CD4-positive, alpha-beta memory T cell (primary cell): ENCODE data around the gene BRCC3. TPM values are rescaled to one million over a fixed set of nuclear protein-coding genes. Genes with fewer than 3 reads are reported as not detected.

Source experiments
- CTCF ChIA-PET: fragments of 350-600 bp; sonication (Branson Sonifier 250); formaldehyde crosslinking; loops from one replicate; lab custom pipeline; 2021; ENCODE audit warnings: inconsistent platforms; ENCODE audit not compliant: partially characterized antibody; lab: Charles Lee
- POLR2A ChIA-PET: fragments of 350-600 bp; sonication (Branson Sonifier 250); formaldehyde crosslinking; loops from one replicate; lab custom pipeline; 2021; ENCODE audit not compliant: partially characterized antibody; lab: Charles Lee
- DNase-seq, 5 donors: peaks; one replicate each; pipeline versions ENCODE4 v3.0.0 to v3.0.0-alpha.2; 2020 to 2022; ENCODE audit warnings: mixed read lengths in 1 of 5
- H3K27ac ChIP-seq: one replicate; pipeline ENCODE4 v1.7.0; 2013; ENCODE audit warnings: low read depth, low read length
- H3K27me3 ChIP-seq: 2 replicates; pipeline ENCODE4 v1.7.0; 2013; ENCODE audit warnings: mild to moderate bottlenecking, low read length, moderate library complexity; ENCODE audit not compliant: insufficient read depth
- H3K36me3 ChIP-seq: 2 replicates; pipeline ENCODE4 v1.7.0; 2013; ENCODE audit warnings: mild to moderate bottlenecking, low read length, moderate library complexity; ENCODE audit not compliant: insufficient read depth
- H3K4me1 ChIP-seq: 2 replicates; pipeline ENCODE4 v1.7.0; 2013; ENCODE audit warnings: mild to moderate bottlenecking, low read length, moderate library complexity; ENCODE audit not compliant: insufficient read depth
- H3K4me3 ChIP-seq, 2 donors: one replicate each; pipeline ENCODE4 v1.7.0; 2013; ENCODE audit warnings: low read length in 2 of 2, mild to moderate bottlenecking in 1 of 2
- H3K9me3 ChIP-seq, 2 donors: one replicate each; pipeline ENCODE4 v1.7.0; 2013; ENCODE audit warnings: low read length in 2 of 2, control low read depth in 1 of 2; ENCODE audit not compliant: control insufficient read depth in 1 of 2
- H3K27ac Mint-ChIP-seq, 7 donors: one replicate each; pipeline ENCODE4 v1.8.0; 2020 to 2021; ENCODE audit warnings: mixed read lengths in 7 of 7, mild to moderate bottlenecking in 6 of 7, inconsistent platforms in 3 of 7, moderate library complexity in 3 of 7
- H3K27me3 Mint-ChIP-seq, 2 donors: one replicate each; pipeline ENCODE4 v1.8.0; 2020 to 2021; ENCODE audit warnings: mixed read lengths in 2 of 2
- H3K36me3 Mint-ChIP-seq, 2 donors: one replicate each; pipeline ENCODE4 v1.8.0; 2020 to 2021; ENCODE audit warnings: mixed read lengths in 2 of 2, inconsistent platforms in 1 of 2, mild to moderate bottlenecking in 1 of 2
- H3K4me1 Mint-ChIP-seq, 4 donors: one replicate each; pipeline ENCODE4 v1.8.0; 2020 to 2021; ENCODE audit warnings: mixed read lengths in 4 of 4, mild to moderate bottlenecking in 1 of 4
- H3K4me3 Mint-ChIP-seq, 8 donors: one replicate each; pipeline ENCODE4 v1.8.0; 2020 to 2021; ENCODE audit warnings: mixed read lengths in 8 of 8, mild to moderate bottlenecking in 7 of 8, moderate library complexity in 6 of 8, inconsistent platforms in 3 of 8
- H3K9me3 Mint-ChIP-seq, 8 donors: one replicate each; pipeline ENCODE4 v1.8.0; 2020 to 2021; ENCODE audit warnings: mixed read lengths in 8 of 8, mild to moderate bottlenecking in 5 of 8, inconsistent platforms in 3 of 8, moderate library complexity in 1 of 8
- intact Hi-C: fragments of 100-400 bp; cut with micrococcal nuclease; formaldehyde crosslinking; loops from one replicate; pipeline ENCODE4 v1.15.1; 2023
- polyA plus RNA-seq, 2 donors: library from polyadenylated mRNA; unstranded; fragments of 300-500 nt; fragmentation: Illumina TruSeq; gene quantifications; one replicate each; pipeline ENCODE4 v1.2.3, GENCODE V29; 2021
- total RNA-seq, 2 experiments: library from RNA; stranded (reverse); gene quantifications; one replicate each; pipeline ENCODE4 v1.2.3, GENCODE V29; 2021

Gene BRCC3
- total RNA-seq (10 to 100 TPM; 19.2 to 19.7 TPM), polyA plus RNA-seq (10 to 100 TPM; 18.8 to 30.1 TPM)

DNA sequence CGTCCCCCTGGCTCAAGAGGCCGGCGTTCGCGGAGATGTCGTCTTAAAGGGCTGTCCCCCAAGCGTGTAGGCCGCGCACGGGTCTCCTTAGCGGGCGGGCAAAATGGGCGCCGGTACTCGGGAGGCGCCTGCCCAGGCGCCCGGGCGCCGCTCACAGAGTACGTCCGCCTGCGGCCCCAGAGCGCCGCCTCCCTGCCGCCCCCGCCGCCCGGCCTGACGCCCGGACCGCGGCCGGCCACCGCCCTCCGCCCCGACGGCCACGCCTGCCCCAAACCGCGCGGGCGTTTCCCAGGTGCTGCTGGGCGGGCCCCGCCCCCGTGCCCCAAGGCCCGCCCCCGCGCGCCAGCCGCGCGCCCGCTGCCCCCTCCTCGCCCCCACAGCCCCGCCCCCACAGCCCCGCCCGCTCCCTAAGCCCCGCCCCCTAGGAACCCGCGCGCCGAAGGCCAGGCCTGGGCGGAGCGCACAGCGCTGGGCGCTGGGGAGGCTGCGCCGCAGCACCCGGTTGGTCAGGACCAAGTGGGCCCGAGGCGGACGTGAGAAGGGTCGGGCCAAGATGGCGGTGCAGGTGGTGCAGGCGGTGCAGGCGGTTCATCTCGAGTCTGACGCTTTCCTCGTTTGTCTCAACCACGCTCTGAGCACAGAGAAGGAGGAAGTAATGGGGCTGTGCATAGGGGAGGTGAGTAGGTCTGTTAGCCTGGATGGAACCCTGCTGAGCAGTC lies at the start of gene BRCC3, which contains the start of the genes CMC4 and MTCP1:
Gene BRCC3 (plus strand): TSS at position 534 of the 719 bp plus-strand sequence. CDS start 20 bp downstream, at position 554.
Gene CMC4 (minus strand): TSS at position 162 of the 719 bp plus-strand sequence. CDS start 7,113 bp downstream, outside the sequence.
Gene MTCP1 (minus strand): TSS at position 162 of the 719 bp plus-strand sequence. CDS start 5,126 bp downstream, outside the sequence.
- no peaks in the 10 kb centered on the region for H3K27me3 ChIP-seq
- H3K36me3 ChIP-seq: no peaks in the 10 kb centered on the region
- peaks cover 35 to 70% (median 40%) of the 10 kb centered on the region in 4 donors for H3K4me1 Mint-ChIP-seq
- H3K4me3 ChIP-seq: peak within 1 kb of the TSS; percentile 47 to 72
- no peaks in the 10 kb centered on the region for H3K27me3 Mint-ChIP-seq
- peak within 1 kb of the TSS; percentile 93 to 96 (median 95) for H3K27ac Mint-ChIP-seq
- ChIA-PET POLR2A (interaction anchor here (0.6 to 2.1 kb wide), 7 partner anchors 12 to 145 kb away, joined by 3 to 10 read pairs (median 5); partner anchors contain the start of gene FUNDC2), CTCF (interaction anchor here (1.7 kb wide), 1 partner anchor 14 kb away, joined by 8 read pairs; no protein-coding TSS in a partner anchor)
- H3K4me3 Mint-ChIP-seq: peak within 1 kb of the TSS; percentile 87 to 96 (median 90)
- no peaks in the 10 kb centered on the region for H3K9me3 Mint-ChIP-seq
- intact Hi-C loops: loop anchor here (1.0 to 5.0 kb wide), 3 partner anchors 45 to 145 kb away; partner anchors contain the start of genes FUNDC2 and VBP1
- H3K36me3 Mint-ChIP-seq: peaks cover 0 to 35% of the 10 kb centered on the region in 2 donors
- peak; percentile 70 to 79 (median 77) for DNase-seq
- H3K4me1 ChIP-seq: peaks cover 43% of the 10 kb centered on the region
- H3K9me3 ChIP-seq: no peaks in the 10 kb centered on the region
- peak within 1 kb of the TSS; percentile 82 for H3K27ac ChIP-seq

- intact Hi-C loops: no loop called here
Observed at GRCh38 chrX:155022585-155022984, 48.7 kb upstream of the BRCC3 start, which contains the start of gene F8. TSS of gene F8 (minus strand) at chrX:155022723. CDS start at chrX:155022552, 171 bp downstream.

GRCh38 chrX:155023907-155024833 lies 47.1 kb upstream of the BRCC3 start:
- peaks cover 0 to 6% of the 10 kb centered on the region in 2 donors for H3K36me3 Mint-ChIP-seq
- no peaks in the 10 kb centered on the region for H3K36me3 ChIP-seq
- no peak overlapping the region for H3K27ac ChIP-seq
- CTCF ChIA-PET: interaction anchor here (1.1 to 1.4 kb wide), 2 partner anchors 24 to 33 kb away, joined by 3 to 5 read pairs; no protein-coding TSS in a partner anchor
- intact Hi-C loops: no loop called here
- H3K27ac Mint-ChIP-seq: peak overlapping the region in 2 of 7 donors; percentile 13 to 59
- no peaks in the 10 kb centered on the region for H3K27me3 Mint-ChIP-seq
- H3K4me1 ChIP-seq: peaks cover 15% of the 10 kb centered on the region
- DNase-seq: no peak
- no peak overlapping the region for H3K4me3 Mint-ChIP-seq
- H3K9me3 ChIP-seq: no peaks in the 10 kb centered on the region
- no peaks in the 10 kb centered on the region for H3K27me3 ChIP-seq
- POLR2A ChIA-PET: no interaction called here
- peaks cover 0 to 7% (median 0%) of the 10 kb centered on the region in 8 donors for H3K9me3 Mint-ChIP-seq
- peaks cover 2 to 26% (median 12%) of the 10 kb centered on the region in 4 donors for H3K4me1 Mint-ChIP-seq
- H3K4me3 ChIP-seq: no peak overlapping the region

More at GRCh38 chrX:155022585-155022984, 48.7 kb upstream of the BRCC3 start, which contains the start of gene F8:
- no peaks in the 10 kb centered on the region for H3K4me1 ChIP-seq
- POLR2A ChIA-PET: no interaction called here
- no peaks in the 10 kb centered on the region for H3K36me3 ChIP-seq
- H3K4me3 ChIP-seq: no peak within 1 kb of the TSS
- DNase-seq: no peak
- H3K9me3 Mint-ChIP-seq: peaks cover 0 to 4% (median 0%) of the 10 kb centered on the region in 8 donors
- H3K27me3 Mint-ChIP-seq: no peaks in the 10 kb centered on the region
- H3K9me3 ChIP-seq: no peaks in the 10 kb centered on the region
- H3K27ac ChIP-seq: no peak within 1 kb of the TSS
- H3K27ac Mint-ChIP-seq: peak within 1 kb of the TSS in 1 of 7 donors; percentile 6
- peaks cover 0 to 4% of the 10 kb centered on the region in 2 donors for H3K36me3 Mint-ChIP-seq
- CTCF ChIA-PET: interaction anchor here (1.1 to 1.4 kb wide), 2 partner anchors 26 to 34 kb away, joined by 3 to 5 read pairs; no protein-coding TSS in a partner anchor
- peaks cover 0 to 10% (median 0%) of the 10 kb centered on the region in 4 donors for H3K4me1 Mint-ChIP-seq
- H3K4me3 Mint-ChIP-seq: no peak within 1 kb of the TSS
- no peaks in the 10 kb centered on the region for H3K27me3 ChIP-seq

DNA sequence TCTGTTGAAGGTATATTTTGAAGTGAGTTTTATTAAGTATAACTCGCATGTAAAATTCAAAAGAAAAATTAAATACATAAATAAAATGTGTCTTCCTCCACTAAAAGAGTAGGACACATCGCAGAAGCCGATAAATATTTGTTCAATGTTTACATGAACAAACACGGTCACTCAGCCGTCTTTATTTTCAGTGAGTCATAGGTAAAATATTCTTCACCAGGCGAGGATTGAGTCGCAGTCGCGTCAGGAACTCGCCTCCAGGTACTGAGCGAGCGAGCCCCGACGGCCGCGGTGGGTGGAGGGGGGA lies 44.9 kb upstream of the BRCC3 start:
- H3K36me3 ChIP-seq: no peaks in the 10 kb centered on the region
- Mint-ChIP-seq H3K36me3 (peaks cover 0 to 6% of the 10 kb centered on the region in 2 donors), H3K4me3 (peak overlapping the region; percentile 73 to 86 (median 81)), H3K27me3 (no peaks in the 10 kb centered on the region), H3K27ac (peak overlapping the region; percentile 90 to 97 (median 95)), H3K9me3 (peaks cover 0 to 7% (median 0%) of the 10 kb centered on the region in 8 donors), H3K4me1 (peaks cover 5 to 32% (median 17%) of the 10 kb centered on the region in 4 donors)
- CTCF ChIA-PET: interaction anchor here (0.8 to 1.1 kb wide), 2 partner anchors 30 to 108 kb away, joined by 3 to 5 read pairs; no protein-coding TSS in a partner anchor
- H3K9me3 ChIP-seq: no peaks in the 10 kb centered on the region
- peak overlapping the region; percentile 94 for H3K27ac ChIP-seq
- DNase-seq: no peak
- intact Hi-C loops: loop anchor here (1.0 to 2.0 kb wide), 5 partner anchors 30 to 740 kb away; partner anchors contain the start of genes BRCC3, CMC4 and MTCP1
- H3K27me3 ChIP-seq: no peaks in the 10 kb centered on the region
- POLR2A ChIA-PET: interaction anchor here (0.6 to 1.4 kb wide), 12 partner anchors 16 to 1994 kb away, joined by 3 to 10 read pairs (median 4); partner anchors contain the start of genes BRCC3, CMC4, MTCP1 and VBP1
- H3K4me1 ChIP-seq: peaks cover 15% of the 10 kb centered on the region
- peak overlapping the region in 1 of 2 donors; percentile 41 for H3K4me3 ChIP-seq

GRCh38 chrX:155026727-155027508 lies 44.4 kb upstream of the BRCC3 start, which contains the start of gene FUNDC2:
TSS of gene FUNDC2 (plus strand) at chrX:155026844. CDS start at chrX:155026939, 95 bp downstream.
- Mint-ChIP-seq H3K27ac (peak within 1 kb of the TSS; percentile 95 to 97 (median 96)), H3K4me1 (peaks cover 8 to 36% (median 20%) of the 10 kb centered on the region in 4 donors), H3K27me3 (no peaks in the 10 kb centered on the region), H3K4me3 (peak within 1 kb of the TSS; percentile 86 to 93 (median 90)), H3K36me3 (peaks cover 0 to 6% of the 10 kb centered on the region in 2 donors), H3K9me3 (peaks cover 0 to 7% (median 0%) of the 10 kb centered on the region in 8 donors)
- Histone ChIP-seq H3K9me3 (no peaks in the 10 kb centered on the region), H3K36me3 (no peaks in the 10 kb centered on the region), H3K4me1 (peaks cover 15% of the 10 kb centered on the region), H3K4me3 (peak within 1 kb of the TSS; percentile 73 to 82), H3K27ac (peak within 1 kb of the TSS; percentile 94), H3K27me3 (no peaks in the 10 kb centered on the region)
- CTCF ChIA-PET: interaction anchor here (0.8 to 1.1 kb wide), 2 partner anchors 30 to 109 kb away, joined by 3 to 5 read pairs; no protein-coding TSS in a partner anchor
- intact Hi-C loops: loop anchor here (1.0 to 2.0 kb wide), 5 partner anchors 30 to 740 kb away; partner anchors contain the start of genes BRCC3, CMC4 and MTCP1
- DNase-seq: peak; percentile 90 to 96 (median 95)
- POLR2A ChIA-PET: interaction anchor here (0.6 to 1.4 kb wide), 14 partner anchors 9 to 1994 kb away, joined by 3 to 10 read pairs (median 4); partner anchors contain the start of genes BRCC3, CMC4, MTCP1 and VBP1
